Activated CD4-positive, alpha-beta T cell treated with anti-CD3 and anti-CD28 coated beads, Interleukin-2, amount 50 U/mL, for 48 hours (primary cell): Measurements from ENCODE around the gene BUB1.
A peak's percentile ranks its signal among the peaks of the same experiment; 100 is the strongest.
"Not testable (repeated sequence)": the region's sequence is repeated elsewhere in the genome, so short reads cannot be mapped to it uniquely, and the experiment has no call there.

Experiments used
- DNase-seq, 2 experiments: peaks; one replicate each; pipeline ENCODE4 v3.0.0-alpha.2; 2020

BUB1 gene

DNA sequence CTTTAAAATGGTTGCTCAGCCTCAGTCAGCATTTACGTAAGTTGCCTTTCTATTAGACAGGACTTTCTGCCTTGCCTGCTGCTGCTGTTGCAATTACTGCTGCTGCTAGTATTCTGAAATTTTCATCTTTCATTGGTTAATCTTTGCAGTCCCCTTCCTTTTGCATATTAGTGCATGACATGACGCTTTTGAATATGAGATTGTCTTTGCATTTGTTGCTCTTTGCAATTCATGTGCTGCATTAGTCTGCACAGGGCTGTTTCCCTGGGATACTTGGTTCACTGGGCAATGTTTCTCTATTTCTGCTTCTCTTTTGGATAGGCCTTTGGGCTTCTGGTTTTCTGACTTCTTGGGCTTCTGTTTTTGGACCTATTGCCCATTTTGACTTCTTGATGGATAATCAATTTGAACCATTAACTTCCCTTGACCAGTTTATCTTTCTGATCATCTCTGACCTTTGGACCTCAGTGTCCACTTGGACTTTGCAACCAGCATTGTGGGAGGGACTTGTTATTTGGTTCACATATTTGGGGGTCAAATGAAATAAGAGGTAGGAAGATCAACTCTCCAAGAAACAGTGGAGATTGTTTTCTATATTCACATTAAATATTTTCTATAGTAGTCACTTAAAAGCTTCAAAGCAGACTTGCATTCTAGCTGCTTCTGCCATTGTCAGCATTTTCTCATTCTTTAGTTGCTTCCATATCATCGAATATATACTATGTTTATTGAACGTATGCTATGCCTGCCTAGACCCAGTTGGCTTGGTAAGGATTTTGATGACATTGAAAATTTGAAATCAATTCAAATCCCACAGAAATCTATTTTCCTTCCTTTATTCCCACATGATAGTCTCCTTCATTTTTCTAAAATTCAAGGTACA, 12.5 kb upstream of the BUB1 start:
- no peak for DNase-seq

DNA sequence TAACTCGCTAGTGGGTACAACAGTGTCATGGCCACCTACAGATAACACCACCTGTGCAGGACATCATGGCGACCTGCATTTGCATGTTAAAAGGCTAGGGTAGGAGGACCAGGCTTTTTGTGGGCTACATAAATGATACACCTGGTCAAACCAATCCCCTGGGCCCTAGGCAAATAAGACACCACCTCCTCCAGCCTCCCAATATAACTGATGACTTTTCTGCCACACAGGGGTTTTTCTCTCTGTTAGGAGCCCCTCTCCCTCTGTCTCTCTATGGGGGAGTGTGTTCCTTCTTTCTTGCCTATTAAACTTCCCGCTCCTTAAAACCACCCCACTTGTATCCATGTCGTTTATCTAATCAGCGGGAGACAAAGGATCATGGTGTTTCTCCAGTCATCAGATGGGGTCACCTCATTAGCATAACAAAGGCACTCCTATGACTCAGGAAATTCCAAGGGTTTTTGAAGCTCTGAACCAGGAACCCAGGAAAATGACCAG, 10.8 kb upstream of the BUB1 start:
- no peak for DNase-seq

DNA sequence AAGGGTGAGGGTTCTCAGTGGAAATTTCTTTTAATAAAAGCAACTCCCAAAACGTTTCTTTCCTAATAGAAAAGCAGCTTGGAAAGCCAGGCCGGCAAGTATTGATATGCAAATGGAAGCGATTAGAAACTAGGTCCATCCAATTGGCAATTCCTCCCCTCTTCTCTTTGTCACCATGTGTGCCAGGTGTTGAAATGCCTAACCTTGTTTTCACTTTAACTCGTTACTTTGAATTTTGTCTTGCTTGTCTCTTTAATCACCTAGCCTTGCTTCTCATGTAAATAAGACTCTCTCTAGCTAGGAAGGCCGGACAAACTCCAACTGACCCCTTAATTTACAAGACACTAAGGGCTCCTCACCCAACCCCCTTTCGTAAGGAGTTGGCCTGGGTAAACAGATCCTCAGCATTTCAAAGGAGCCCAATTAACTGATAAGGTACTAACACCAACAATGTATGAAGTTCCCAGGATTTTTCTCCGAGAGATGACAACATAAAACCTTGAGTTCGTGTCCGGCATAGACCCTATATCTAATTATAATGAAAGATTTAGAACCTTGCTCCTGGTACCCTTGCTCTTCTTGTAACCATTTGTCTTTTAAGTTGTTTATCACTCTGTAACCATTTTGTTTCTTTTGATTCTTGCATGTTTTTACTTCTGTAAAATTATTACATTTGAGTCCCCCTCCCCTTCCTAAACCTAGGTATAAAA, 10.1 kb upstream of the BUB1 start:
- not testable (repeated sequence) for DNase-seq

DNA sequence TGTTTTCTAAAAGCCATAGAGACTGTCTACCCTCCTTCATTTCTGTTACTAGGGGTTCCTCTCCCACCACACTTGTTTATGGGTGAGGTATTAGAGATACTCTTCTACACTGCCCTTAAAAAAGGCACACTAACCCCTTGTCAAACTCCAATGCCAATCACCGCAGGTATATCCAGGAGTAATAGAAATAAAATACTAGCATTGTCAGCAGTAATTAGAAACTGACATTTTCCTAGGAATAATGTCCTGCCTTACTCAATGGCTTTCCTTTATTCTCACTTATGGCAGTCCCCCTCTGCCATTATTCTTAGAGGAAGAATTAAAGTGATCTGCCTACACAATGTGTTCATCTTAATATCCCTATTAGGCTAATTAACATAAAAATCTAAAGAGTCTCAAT, 5.0 kb upstream of the BUB1 start:
- DNase-seq: no peak

DNA sequence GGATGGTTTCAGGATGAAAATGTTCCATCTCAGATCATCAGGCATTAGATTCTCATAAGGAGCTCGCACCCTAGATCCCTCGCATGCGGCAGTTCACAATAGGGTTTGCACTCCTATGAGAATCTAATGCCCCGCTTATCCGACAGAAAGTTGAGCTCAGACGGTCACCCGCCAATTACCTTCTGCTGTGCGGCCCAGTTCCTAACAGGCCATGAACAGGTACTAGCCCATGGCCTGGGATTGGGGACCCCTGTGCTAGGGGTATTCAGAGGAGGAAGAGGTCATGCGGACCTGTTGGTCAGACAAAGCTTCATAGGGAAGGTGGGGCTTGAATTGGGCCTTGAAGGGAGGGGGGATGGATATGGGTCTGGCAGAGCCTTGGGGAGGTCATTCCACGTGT, 4.4 kb upstream of the BUB1 start:
- no peak for DNase-seq

DNA sequence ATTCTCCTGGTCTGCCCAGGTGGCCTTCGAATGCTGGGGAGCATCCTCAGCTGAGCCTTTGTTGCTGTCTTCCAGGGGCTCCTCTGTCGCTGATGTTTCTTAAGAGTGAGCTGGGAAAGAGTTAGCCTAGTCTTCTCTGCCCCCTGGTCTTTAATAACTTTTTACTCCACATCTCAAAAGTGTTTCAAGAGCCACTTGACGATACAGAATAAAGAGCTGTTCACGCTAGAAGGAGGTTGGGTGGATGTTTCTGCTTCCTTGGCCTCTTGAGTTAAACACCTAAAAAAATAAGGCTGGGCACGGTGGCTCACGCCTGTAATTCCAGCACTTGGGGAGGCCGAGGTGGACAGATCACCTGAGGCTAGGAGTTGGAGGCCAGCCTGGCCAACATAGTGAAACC, 2.8 kb upstream of the BUB1 start:
- no peak for DNase-seq

DNA sequence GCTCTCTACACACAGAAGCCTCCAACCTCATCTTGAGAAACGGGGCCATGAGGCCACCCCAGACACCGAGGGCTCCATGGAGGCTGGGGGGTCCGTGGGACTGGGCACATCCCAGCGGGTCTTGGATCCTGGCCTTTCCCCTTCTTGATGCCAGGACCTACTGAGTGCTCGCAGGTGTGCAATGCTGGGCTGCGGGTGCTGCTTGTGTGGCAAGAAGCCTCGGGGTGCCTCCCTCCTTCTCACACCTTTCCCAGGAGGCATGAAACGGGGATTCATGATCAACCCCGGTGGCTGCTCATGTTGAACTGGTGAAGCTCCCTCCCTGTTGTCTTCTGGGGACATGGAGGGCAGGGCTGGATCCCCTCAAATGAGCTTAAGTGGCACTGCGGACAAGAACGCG, 2.0 kb upstream of the BUB1 start:
- no peak for DNase-seq

DNA sequence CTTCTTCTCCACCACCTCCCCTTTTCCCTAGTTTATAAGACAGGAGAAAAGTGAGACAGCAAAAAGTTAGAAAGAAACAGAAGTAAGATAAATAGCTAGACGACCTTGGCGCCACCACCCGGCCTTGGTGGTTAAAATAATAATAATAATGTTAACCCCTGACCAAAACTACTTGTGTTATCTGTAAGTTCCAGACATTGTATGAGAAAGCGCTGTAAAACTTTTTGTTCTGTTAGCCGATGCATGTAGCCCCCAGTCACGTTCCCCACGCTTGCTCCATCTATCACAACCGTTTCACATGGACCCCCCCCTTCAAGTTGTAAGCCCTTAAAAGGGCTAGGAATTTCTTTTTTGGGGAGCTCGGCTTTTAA, 1.5 kb upstream of the BUB1 start:
- no peak for DNase-seq

DNA sequence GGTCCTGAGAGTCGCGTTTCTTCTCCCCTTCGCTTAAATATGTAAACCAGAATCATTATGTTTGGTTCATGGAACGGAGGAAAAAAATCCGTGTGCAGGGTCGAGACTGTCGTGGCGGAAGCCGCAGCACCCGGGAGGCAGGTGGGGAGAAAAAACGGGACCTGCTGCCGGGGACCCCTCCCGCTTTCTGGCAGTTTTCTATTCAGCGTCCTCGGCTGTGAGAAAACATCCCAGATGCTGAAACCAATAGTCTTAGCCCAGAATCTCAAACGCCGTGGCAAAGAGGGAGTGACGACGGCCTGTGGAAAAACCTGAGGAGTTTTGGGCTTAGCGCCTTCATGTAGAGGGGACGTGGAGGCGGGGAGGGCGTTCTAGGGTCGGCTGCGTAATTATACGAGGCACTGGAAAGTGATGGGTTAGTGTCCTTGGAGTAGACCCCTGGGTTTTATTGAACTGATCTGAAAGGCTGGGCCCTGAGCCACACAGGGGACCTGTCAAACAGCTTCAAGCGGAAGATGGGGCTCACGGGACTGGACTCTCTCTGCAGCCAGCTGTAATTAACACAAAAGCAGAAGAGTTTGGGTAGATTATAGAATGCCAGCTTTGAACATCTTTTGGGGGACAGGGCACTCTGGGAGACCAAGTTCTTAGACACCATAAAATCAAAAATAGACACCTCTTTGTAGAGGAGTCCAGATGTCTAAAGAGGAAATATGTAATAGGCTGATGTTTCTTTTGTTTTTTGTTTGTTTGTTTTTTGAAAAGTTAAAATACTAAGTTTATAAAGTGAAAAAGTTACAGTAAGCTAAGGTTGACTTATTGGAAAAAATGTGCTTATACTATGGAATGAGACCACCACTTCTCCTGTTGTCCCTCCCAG, 834 bp upstream of the BUB1 start:
- DNase-seq: peak; percentile 18 to 29

DNA sequence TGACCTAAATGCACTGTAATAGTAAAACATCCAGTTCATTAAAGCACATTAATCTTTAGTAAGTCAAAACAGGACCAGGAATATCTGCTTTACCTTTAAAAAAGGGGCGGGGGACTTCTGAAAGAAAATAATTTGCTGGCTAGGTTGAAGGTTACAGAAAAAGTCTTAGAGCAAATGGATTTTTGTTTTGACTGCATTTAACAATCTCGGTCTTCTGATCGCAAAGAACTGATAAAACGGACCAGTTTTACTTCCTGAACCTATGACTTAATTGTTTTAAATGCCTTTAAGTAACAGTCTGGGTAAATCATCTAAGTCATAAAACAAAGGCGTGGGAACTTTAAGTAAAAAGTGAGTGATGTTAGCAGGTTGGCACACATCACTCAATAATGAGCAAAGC, 783 bp downstream of the BUB1 start:
- DNase-seq: no peak

DNA sequence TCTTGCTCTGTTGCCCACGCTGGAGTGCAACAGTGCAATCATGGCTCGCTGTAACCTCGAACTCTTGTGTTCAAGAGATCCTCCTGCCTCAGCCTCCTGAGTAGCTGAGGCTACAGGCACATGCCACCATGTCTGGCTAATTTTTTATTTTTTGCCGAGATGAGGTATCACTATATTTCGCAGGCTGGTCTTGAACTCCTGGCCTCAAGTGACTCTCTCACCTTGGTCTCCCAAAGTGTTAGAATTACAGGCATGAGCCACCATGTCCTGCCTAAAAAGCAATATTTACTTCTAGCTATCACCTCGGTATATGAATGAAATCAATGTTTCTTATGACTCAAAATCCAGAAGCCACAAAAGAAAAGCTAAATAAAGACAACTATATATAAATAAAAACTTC, 2.2 kb downstream of the BUB1 start:
- no peak for DNase-seq

DNA sequence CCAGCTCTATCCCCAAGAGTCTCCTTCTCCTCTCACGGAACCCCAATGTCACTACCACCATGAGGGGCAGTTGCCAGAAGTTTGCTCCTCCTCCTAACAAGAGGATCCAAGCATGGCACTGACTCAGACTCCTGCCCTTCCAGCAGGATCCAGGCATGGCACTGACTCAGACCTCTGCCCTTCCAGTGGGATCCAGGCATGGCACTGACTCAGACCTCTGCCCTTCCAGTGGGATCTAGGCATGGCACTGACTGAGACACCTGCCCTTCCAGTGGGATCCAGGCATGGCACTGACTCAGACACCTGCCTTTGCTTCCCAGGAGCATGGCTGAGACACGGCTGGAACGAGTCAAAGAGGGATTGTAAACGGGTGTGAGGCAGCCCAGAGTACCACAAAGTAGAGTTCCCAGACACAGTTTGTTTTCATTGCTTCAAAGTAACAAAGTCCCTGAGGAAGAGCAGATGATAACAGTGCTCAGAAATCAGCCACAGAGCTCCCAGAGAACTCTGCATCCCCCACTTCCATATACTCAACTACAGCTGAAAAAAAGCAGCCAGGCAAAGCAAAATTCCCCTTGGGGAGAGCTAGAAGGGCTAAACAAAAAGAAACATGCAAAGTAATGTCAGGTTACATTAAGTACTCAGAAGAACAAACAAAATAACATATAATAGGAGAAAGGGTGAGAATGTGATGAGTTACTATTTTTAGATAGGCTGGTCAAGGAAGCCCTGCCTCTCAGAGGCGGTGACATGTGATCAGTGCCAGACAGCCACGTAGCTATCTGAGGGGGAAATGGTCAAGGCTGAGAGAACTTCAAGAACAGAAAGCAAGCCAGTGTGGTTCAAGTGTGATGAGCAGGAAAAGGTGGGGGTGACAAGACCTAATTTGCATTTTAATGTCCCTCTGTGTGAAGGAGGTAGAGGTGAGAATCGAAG, 3.0 kb downstream of the BUB1 start:
- DNase-seq: no peak

DNA sequence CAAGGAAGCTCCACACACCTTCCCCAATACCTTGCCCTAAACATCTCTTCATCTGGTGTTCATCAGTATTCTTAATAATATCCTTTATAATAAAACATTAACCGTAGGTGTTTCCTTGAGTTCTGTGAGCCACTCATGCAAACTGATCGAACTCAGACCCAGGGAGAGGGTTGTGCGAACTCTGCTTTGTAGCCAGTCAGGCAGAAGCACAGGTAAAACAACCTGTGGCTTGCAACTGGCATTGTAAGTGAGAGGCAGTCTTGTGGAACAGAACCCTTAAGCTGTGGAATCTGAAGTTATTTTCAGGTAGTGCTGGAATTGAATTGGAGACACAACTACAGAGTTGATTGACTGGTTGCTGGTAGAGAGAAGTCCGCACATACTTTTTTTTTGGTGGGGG, 4.7 kb downstream of the BUB1 start:
- DNase-seq: no peak

DNA sequence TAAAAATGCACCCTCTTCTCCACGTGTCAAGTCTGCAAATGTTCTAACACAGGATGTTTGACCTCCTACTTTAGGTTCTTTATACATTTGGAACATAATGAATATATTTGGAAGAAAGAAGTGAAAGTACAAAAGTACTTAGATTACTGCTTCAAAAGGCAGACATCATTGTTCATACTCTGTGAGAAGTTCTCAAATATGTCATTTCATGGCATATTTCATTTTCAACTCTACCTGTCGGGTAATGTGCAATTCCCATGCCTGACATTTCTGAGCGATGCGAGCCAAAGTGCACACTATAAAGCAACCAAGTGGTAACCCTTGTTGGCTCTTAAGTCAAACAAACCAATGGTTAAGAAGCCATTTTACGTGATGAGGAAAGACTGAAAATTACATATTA, 7.0 kb downstream of the BUB1 start:
- DNase-seq: no peak

DNA sequence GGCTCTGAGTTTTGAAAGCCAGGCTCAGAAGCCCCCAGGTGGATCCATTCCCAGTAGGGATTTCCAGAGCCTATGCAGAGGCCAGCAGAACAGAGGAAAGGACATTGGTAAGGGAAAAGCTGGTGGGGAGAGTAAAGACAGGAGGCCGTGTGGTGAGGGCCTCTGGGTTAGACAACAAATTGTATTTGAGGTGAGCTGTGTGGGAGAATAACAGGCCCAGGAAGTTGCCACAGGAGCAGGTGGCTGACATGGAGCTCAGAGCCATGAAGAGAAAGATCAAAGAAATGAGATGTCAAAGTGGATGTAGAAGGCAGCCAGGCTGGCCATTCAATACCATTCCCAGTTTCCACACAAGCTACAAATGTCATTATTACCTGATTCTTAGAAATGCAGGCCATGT, 8.8 kb downstream of the BUB1 start:
- no peak for DNase-seq

DNA sequence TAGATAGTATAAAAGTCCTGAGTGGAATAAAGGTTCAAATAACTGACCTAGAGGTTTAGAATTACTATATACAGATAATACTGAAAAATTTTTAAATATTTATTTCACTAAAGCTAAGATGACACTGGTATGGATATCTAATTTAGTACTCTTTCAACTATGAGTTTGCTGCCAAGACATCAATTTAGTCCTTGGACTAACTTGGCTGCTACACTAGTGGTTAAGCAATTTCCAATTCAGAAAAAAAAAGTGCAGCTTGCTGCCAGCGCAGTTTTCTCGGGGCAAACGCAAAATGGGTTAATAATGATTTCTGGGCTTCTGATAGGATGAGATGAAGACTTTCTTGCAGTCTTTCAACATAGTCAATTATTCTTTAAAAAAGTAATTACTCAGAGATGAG, 10.8 kb downstream of the BUB1 start:
- no peak for DNase-seq

DNA sequence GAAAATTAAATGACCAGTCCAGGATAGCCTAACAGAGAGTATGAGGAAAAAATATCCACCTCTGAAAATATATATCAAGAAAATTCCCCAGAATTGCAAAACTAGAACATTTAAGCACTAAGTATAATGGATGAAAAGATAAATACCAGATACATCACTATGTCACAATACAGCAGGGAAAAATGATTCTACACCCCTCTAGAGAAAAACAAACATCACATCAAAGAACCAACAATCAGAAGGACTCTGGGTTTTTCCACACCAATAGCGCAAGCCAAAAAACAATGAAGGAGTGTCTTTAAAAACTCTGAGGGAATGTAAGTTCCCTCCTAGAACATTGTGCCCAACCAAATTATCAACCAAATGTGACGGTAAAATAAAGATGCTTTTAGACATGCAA, 13.7 kb downstream of the BUB1 start:
- DNase-seq: no peak

DNA sequence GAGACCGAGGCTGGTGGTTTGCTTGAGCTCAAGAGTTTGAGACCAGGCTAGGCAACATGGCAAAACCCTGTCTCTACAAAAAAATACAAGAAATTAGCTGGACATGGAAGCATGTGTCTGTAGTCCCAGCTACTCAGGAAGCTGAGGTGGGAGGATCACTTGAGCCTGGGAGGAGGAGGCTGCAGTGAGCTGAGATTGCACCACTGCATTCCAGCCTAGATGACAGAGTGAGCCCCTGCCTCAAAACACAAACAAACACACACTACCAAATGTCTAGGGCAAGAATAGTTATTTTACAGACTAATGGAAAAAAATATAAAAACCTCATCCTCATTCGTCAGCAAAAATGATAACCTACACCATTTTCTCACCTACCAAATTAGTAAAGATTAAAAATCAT, 15.3 kb downstream of the BUB1 start:
- DNase-seq: no peak

DNA sequence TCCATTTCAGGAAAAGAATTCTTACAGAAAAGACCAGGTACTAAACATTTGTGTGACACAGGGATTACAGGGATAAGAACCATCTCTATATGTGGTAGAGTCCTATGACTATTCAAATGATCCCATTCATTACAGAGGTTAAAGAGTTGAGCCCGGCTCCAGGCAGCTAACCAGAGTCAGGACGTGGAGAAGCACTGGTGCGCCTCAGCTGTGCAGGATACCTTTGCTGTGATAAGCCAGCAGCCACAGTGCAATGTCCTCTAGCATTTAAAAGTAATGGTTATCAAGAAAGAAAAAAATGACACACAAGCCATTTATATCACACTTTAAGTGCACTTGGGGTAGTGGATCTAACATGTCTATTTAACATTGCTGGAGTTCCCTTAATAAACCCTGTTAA, 17.3 kb downstream of the BUB1 start:
- DNase-seq: no peak

DNA sequence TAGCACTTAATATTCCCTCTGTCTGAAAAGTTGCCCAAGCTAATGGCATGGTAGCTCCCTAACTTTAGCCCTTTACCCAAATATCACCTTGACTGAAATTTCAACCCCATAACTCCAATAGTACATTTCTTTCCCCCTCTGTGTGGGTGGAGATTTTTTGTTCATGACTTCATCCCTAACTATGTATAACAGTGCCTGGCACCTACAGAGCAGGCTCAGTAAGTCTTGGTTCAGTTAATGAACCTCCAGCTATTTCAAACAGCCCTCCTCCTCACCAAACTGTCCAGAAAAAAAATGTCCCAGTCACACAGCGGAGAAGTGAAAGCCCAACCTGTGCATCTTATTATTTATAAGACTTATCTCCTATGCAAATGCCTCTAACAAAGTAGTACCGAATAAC, 18.6 kb downstream of the BUB1 start:
- DNase-seq: no peak

DNA sequence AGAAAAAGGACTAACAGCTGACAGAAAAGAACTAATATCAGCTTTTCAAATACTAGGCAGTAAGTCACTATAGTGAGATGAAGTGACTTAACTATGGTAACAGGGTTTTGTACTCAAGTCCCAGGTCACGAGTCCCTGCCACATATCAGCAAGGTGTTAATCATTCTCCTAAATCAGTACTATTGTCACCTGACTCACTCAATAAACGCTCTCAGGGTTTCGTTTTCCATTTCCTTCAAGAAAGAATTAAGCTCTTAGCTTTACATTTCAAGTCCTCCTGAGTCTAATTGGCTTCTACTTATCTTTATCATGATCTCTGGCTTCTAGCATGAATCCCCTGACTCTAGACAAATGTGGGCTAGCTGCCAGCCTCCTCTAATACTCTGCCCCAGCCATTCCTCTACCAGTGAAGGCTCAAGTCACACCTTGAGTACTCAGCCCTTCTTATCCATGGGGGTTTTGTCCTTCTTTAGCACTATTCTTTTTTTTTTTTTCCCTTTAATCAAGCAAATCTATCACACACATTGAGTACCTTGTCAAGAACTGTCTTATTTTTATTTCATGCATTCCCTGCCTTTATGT, 20.0 kb downstream of the BUB1 start:
- no peak for DNase-seq

DNA sequence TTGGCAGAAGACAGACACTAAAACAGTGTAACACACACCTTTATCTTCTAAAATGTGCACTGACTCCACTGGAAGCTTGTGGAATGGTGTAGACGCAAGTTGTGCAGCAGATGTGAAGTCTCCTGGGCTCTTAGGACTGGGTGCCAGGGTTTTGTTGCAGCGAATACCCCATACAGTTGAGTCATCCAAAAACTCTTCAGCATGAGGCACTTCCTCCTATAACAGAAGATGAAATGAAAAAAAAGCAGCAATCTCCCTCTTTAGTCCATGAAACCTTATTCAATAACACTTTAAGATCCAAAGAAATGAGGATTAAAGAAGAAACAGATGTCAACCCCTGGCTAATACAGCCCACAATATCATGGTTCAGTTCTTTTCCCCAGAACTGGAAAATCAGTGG, 22.2 kb downstream of the BUB1 start:
- DNase-seq: no peak
